Ovary (tissue), 9 donors: Measurements from ENCODE around the gene KCNAB1. TPM values are rescaled to one million over a fixed set of nuclear protein-coding genes. Genes with fewer than 3 reads are reported as not detected.

Experiments used
- DNase-seq, 5 donors: peaks; one replicate each; pipeline ENCODE4 v3.0.0-alpha.2; 2019 to 2020
- H3K27ac ChIP-seq, 2 donors: fragments of 200-600 bp; one replicate each; pipeline versions ENCODE4 v1.5.1 to v1.8.0; 2019 to 2022
- H3K27me3 ChIP-seq: fragments of 200-600 bp; one replicate; pipeline ENCODE4 v1.8.0; 2022
- H3K36me3 ChIP-seq: fragments of 200-600 bp; sonication (generic); one replicate; pipeline ENCODE4 v1.5.1; 2019
- H3K4me1 ChIP-seq: one replicate; pipeline ENCODE4 v1.8.1; 2013; ENCODE audit warnings: mild to moderate bottlenecking, moderate library complexity; ENCODE audit not compliant: insufficient read depth
- H3K4me3 ChIP-seq: fragments of 200-600 bp; sonication (generic); one replicate; pipeline ENCODE4 v1.5.1; 2017
- H3K9me3 ChIP-seq, 2 donors: fragments of 200-600 bp in 1 of 2; sonication (generic) in 1 of 2; one replicate each; pipeline versions ENCODE4 v1.5.1 to v1.8.1; 2013 to 2019; ENCODE audit warnings: mild to moderate bottlenecking in 1 of 2, moderate library complexity in 1 of 2
- EP300 ChIP-seq: sonication (generic); formaldehyde crosslinking; IDR thresholded peaks from one replicate; pipeline ENCODE4 v1.6.1; 2017; ENCODE audit warnings: antibody characterized with exemption
- POLR2A ChIP-seq: fragments of 450-650 bp; IDR thresholded peaks from one replicate; pipeline ENCODE4 v1.6.1; 2017; ENCODE audit warnings: antibody characterized with exemption, mild to moderate bottlenecking, moderate library complexity
- WGBS, 3 donors: extraction: QIAGEN DNeasy Blood & Tissue Kit in 1 of 3; methylation state at CpG; one replicate each; pipeline versions ENCODE4 v1.1.5 to v1.1.7; 2013 to 2017; 5-methylcytosine and 5-hydroxymethylcytosine counted together
- intact Hi-C, 4 donors: fragments of 100-400 bp; cut with DNase I; formaldehyde crosslinking; loops; one replicate each; pipeline versions ENCODE4 v1.11.0 to v1.15.1; 2022 to 2023
- polyA plus RNA-seq, 2 donors: library from polyadenylated mRNA; stranded (reverse); fragments of 200-250 nt in 1 of 2; fragments of 350-450 nt in 1 of 2; fragmentation: Illumina TruSeq in 1 of 2; extraction: RNeasy Lipid Tissue Mini Kit (QIAGEN cat#74804) in 1 of 2; gene quantifications; one replicate each; pipeline ENCODE4 v1.2.3, GENCODE V29; 2013 to 2014
- total RNA-seq, 7 donors: library from RNA; depleted of rRNA in 2 of 7; stranded (reverse); fragments of >200 nt in 2 of 7; fragmentation: NEBNext Ultra II Directional in 3 of 7; extraction: Animal tissue kit (Norgen Biotek cat#: 25700) in 3 of 7; gene quantifications; one replicate each; pipeline versions ENCODE4 v1.1.0 to v1.2.4, GENCODE V29; 2016 to 2023
- TF ChIP-seq, protein P1 (sequence below), 3 donors: fragments of 450-650 bp in 2 of 3; fragments of 200-600 bp in 1 of 3; IDR thresholded peaks; one replicate each; pipeline versions ENCODE4 v1.5.1 to v1.8.0; 2016 to 2022; ENCODE audit warnings: antibody characterized with exemption in 3 of 3, mild to moderate bottlenecking in 1 of 3
- donor health status: DM: no; HTN: no; CAD: no; lungs with moderate emphysema.
- donor health status: DM: no; HTN: no; CAD: no.
- donor health status: Bipolar disorder and iron deficiency.
- donor health status: DM: yes; HTN: yes; CAD: no.
- donor health status: DM: no; HTN: no; CAD: no.
- donor health status: DM: yes; HTN: yes; CAD: no.

Gene KCNAB1
- total and polyA plus RNA-seq, 9 donors: 0.60 to 8.0 (median 2.4) TPM

DNA sequence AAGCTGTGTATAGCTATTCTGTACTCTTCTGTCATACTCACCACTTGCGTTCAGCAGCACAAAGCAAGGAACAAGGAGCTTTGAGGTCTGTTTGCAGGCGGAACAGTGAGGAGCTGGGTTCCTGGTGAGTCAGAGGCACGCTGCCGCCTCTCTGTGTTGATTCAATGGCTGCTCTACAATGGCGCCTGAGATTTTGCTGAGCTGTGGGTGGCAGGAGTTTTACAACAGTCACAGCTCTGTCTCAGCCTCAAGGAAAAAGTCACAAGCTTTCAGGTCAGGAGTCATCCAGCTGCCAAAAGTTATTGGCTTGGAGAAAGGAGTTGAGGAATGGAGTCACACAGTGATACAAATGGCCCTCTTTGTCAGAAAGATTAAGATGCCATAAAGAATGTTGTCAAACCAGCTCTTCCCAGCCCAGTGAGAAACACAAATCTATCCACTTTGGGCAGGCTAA lies 336.4 kb downstream of the KCNAB1 start:
- no peaks in the 10 kb centered on the region for H3K36me3 ChIP-seq
- H3K27me3 ChIP-seq: no peaks in the 10 kb centered on the region
- H3K4me3 ChIP-seq: no peak overlapping the region
- 69 to 85% (median 83%) methylated on average over 5 of the region's 5 CpGs for WGBS, 3 donors
- H3K9me3 ChIP-seq: no peaks in the 10 kb centered on the region
- TF ChIP-seq EP300 (no peak), POLR2A (no peak)
- TF ChIP-seq, protein P1, sequence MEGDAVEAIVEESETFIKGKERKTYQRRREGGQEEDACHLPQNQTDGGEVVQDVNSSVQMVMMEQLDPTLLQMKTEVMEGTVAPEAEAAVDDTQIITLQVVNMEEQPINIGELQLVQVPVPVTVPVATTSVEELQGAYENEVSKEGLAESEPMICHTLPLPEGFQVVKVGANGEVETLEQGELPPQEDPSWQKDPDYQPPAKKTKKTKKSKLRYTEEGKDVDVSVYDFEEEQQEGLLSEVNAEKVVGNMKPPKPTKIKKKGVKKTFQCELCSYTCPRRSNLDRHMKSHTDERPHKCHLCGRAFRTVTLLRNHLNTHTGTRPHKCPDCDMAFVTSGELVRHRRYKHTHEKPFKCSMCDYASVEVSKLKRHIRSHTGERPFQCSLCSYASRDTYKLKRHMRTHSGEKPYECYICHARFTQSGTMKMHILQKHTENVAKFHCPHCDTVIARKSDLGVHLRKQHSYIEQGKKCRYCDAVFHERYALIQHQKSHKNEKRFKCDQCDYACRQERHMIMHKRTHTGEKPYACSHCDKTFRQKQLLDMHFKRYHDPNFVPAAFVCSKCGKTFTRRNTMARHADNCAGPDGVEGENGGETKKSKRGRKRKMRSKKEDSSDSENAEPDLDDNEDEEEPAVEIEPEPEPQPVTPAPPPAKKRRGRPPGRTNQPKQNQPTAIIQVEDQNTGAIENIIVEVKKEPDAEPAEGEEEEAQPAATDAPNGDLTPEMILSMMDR (IDR thresholded peaks at IDR 0.05): no peak
- intact Hi-C loops: no loop called here
- no peak overlapping the region for H3K27ac ChIP-seq
- H3K4me1 ChIP-seq: no peaks in the 10 kb centered on the region
- no peak for DNase-seq

DNA sequence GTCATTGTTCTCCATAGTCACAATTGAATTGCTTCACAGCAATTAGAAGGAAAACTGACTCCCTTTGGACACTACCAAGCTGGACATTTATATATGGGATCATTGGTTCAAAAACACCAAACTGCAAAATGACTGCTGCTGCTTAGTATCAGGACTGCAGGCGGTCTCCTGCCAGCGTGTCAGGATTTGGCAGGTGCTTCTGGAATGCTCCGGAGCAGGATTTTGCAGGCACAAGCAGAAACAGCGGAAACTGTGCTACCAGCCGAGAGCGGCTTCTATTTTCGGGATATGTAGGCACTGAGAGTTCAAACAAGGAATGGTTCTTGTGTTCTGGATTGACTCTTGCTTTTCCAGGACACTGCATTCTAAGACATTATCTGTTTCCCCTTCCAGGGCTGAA lies 339.1 kb downstream of the KCNAB1 start:
- no peaks in the 10 kb centered on the region for H3K4me1 ChIP-seq
- intact Hi-C loops: no loop called here
- no peak for DNase-seq
- TF ChIP-seq, protein P1 (IDR thresholded peaks at IDR 0.05): no peak
- no peak for TF ChIP-seq POLR2A
- no peak for TF ChIP-seq EP300
- H3K36me3 ChIP-seq: no peaks in the 10 kb centered on the region
- WGBS, 3 donors: 64 to 85% (median 74%) methylated on average over 7 of the region's 7 CpGs
- no peaks in the 10 kb centered on the region for H3K27me3 ChIP-seq
- no peaks in the 10 kb centered on the region for H3K9me3 ChIP-seq
- no peak overlapping the region for H3K4me3 ChIP-seq
- H3K27ac ChIP-seq: no peak overlapping the region

DNA sequence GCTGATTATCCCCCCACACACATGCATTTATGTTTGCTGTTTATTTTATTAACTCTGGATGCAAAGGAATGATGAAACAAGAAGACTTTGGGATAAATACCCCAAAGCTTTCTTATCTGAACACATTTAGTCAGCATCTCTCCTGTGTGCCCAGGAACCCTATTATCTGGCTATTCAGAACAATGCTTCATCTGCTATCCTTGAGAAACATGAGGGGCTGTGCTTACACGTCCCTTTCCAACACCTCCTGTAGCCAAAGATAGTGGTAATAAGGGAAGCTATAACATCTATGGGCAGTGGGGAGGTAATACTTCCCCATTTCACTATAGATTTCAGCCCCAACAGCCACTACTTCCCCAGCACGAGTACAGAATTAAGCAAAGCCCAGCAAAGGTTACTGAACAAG lies 339.8 kb downstream of the KCNAB1 start:
- no peaks in the 10 kb centered on the region for H3K4me1 ChIP-seq
- no peaks in the 10 kb centered on the region for H3K36me3 ChIP-seq
- no peaks in the 10 kb centered on the region for H3K27me3 ChIP-seq
- TF ChIP-seq EP300 (no peak), POLR2A (no peak)
- TF ChIP-seq, protein P1 (IDR thresholded peaks at IDR 0.05): no peak
- no peak for DNase-seq
- H3K9me3 ChIP-seq: no peaks in the 10 kb centered on the region
- no peak overlapping the region for H3K27ac ChIP-seq
- intact Hi-C loops: no loop called here
- WGBS, 3 donors: 49 to 65% (median 49%) methylated on average over 2 of the region's 2 CpGs
- H3K4me3 ChIP-seq: no peak overlapping the region

DNA sequence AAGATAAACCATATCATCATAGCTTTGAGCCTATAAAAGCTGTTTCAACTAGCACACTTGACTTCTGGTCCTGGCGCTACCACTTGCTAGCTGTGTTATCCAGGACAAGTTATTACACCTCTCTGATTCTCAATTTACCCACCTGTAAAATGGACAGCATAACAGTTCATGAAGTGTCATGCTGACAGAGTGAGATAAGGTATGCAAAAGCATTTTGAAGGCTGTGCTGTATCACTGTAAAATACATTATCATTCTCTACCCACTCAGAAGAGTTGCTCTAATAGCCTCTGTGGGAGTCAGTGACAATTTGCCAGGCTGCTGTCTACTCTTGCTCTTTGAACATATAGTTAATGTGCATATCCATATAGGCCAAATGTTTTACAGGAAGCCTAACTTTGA lies 341.5 kb downstream of the KCNAB1 start:
- H3K36me3 ChIP-seq: no peaks in the 10 kb centered on the region
- WGBS, 3 donors: 94 to 100% (median 96%) methylated on average over 1 of the region's 1 CpG
- H3K9me3 ChIP-seq: no peaks in the 10 kb centered on the region
- intact Hi-C loops: no loop called here
- H3K27ac ChIP-seq: no peak overlapping the region
- H3K4me3 ChIP-seq: no peak overlapping the region
- DNase-seq: no peak
- H3K27me3 ChIP-seq: no peaks in the 10 kb centered on the region
- TF ChIP-seq, protein P1 (IDR thresholded peaks at IDR 0.05): no peak
- no peak for TF ChIP-seq EP300
- TF ChIP-seq POLR2A: no peak
- H3K4me1 ChIP-seq: no peaks in the 10 kb centered on the region
